ENCODE results near the gene ARID2. TPM values are rescaled to one million over a fixed set of nuclear protein-coding genes. Genes with fewer than 3 reads are reported as not detected.

The ARID2 gene
- 8.7 and 11.0 TPM in 2 replicates for total RNA-seq (2014; rRNA removed; shearing (Covaris generic))

GRCh38 chr12:45729233-45730083 is at the start of gene ARID2:
TSS of gene ARID2 (plus strand) at chr12:45729706. CDS start at chr12:45729837, 131 bp downstream.
- peak; percentile 64 for DNase-seq (ENCODE audit: low read depth)

GRCh38 chr12:45680362-45680761 is 49.1 kb upstream of the ARID2 start:
- DNase-seq (ENCODE audit: low read depth): no peak

- DNase-seq (ENCODE audit: low read depth): no peak
These were observed 48.0 kb upstream of the ARID2 start for GRCh38 chr12:45681465-45681864.

- no peak for DNase-seq (ENCODE audit: low read depth)
These were observed 43.8 kb upstream of the ARID2 start for GRCh38 chr12:45685680-45686079.

- DNase-seq (ENCODE audit: low read depth): no peak
These were observed 42.2 kb upstream of the ARID2 start for GRCh38 chr12:45687081-45688015.

- DNase-seq (ENCODE audit: low read depth): peak; percentile 54
These were observed 41.3 kb upstream of the ARID2 start for GRCh38 chr12:45688183-45688582.

- DNase-seq (ENCODE audit: low read depth): no peak
These were observed 34.5 kb upstream of the ARID2 start for GRCh38 chr12:45695035-45695434.

GRCh38 chr12:45695606-45696005 is 33.9 kb upstream of the ARID2 start:
- DNase-seq (ENCODE audit: low read depth): no peak

- no peak for DNase-seq (ENCODE audit: low read depth)
These were observed 33.5 kb upstream of the ARID2 start for GRCh38 chr12:45696049-45696448.

GRCh38 chr12:45697371-45697770 is 32.1 kb upstream of the ARID2 start:
- no peak for DNase-seq (ENCODE audit: low read depth)

GRCh38 chr12:45701296-45701695 is 28.2 kb upstream of the ARID2 start:
- no peak for DNase-seq (ENCODE audit: low read depth)

- peak; percentile 48 for DNase-seq (ENCODE audit: low read depth)
These were observed 25.6 kb upstream of the ARID2 start for GRCh38 chr12:45703942-45704341.

- DNase-seq (ENCODE audit: low read depth): no peak
These were observed 24.5 kb upstream of the ARID2 start for GRCh38 chr12:45704968-45705367.

- DNase-seq (ENCODE audit: low read depth): no peak
These were observed 24.1 kb upstream of the ARID2 start for GRCh38 chr12:45705404-45705803.

- DNase-seq (ENCODE audit: low read depth): no peak
These were observed 22.2 kb upstream of the ARID2 start for GRCh38 chr12:45707241-45707857.

- DNase-seq (ENCODE audit: low read depth): no peak
These were observed 21.1 kb upstream of the ARID2 start for GRCh38 chr12:45708363-45708762.

GRCh38 chr12:45708901-45709300 is 20.6 kb upstream of the ARID2 start:
- no peak for DNase-seq (ENCODE audit: low read depth)

GRCh38 chr12:45712319-45712718 is 17.2 kb upstream of the ARID2 start:
- no peak for DNase-seq (ENCODE audit: low read depth)

GRCh38 chr12:45713078-45713477 is 16.4 kb upstream of the ARID2 start:
- DNase-seq (ENCODE audit: low read depth): peak; percentile 14

GRCh38 chr12:45718306-45718705 is 11.2 kb upstream of the ARID2 start:
- DNase-seq (ENCODE audit: low read depth): no peak

- no peak for DNase-seq (ENCODE audit: low read depth)
These were observed 9.4 kb upstream of the ARID2 start for GRCh38 chr12:45720069-45720468.

- DNase-seq (ENCODE audit: low read depth): no peak
These were observed 8.1 kb upstream of the ARID2 start for GRCh38 chr12:45721369-45721768.
